Testis (tissue), 3 donors: ENCODE data around the gene SUSD3. TPM values are rescaled to one million over a fixed set of nuclear protein-coding genes. Genes with fewer than 3 reads are reported as not detected.

Experiments used
- DNase-seq: peaks from one replicate; pipeline ENCODE4 v3.0.0-alpha.2; 2019
- H3K27ac ChIP-seq, 2 donors: fragments of 200-600 bp; sonication (generic); one replicate each; pipeline ENCODE4 v1.5.1; 2019
- H3K27me3 ChIP-seq: fragments of 200-600 bp; sonication (generic); one replicate; pipeline ENCODE4 v1.5.1; 2019
- H3K36me3 ChIP-seq: fragments of 200-600 bp; sonication (generic); one replicate; pipeline ENCODE4 v1.5.1; 2017; ENCODE audit warnings: low read depth; ENCODE audit errors: missing control alignments
- H3K4me1 ChIP-seq: fragments of 200-600 bp; sonication (generic); one replicate; pipeline ENCODE4 v1.5.1; 2019
- H3K4me3 ChIP-seq, 2 donors: fragments of 200-600 bp; sonication (generic); one replicate each; pipeline ENCODE4 v1.5.1; 2017 to 2019
- H3K9me3 ChIP-seq: fragments of 200-600 bp; sonication (generic); one replicate; pipeline ENCODE4 v1.5.1; 2017
- POLR2A ChIP-seq: fragments of 450-650 bp; IDR thresholded peaks from one replicate; pipeline ENCODE4 v1.6.1; 2017; ENCODE audit warnings: antibody characterized with exemption, mild to moderate bottlenecking, moderate library complexity
- WGBS, 2 donors: methylation state at CpG; one replicate each; pipeline ENCODE4 v1.1.5; 2018; 5-methylcytosine and 5-hydroxymethylcytosine counted together
- intact Hi-C: fragments of 100-400 bp; cut with DNase I; formaldehyde crosslinking; loops from one replicate; pipeline ENCODE4 v1.15.1; 2023; ENCODE audit warnings: low total_unique reads
- polyA plus RNA-seq: library from polyadenylated mRNA; stranded (reverse); fragments of 350-450 nt; fragmentation: Illumina TruSeq; extraction: RNeasy Lipid Tissue Mini Kit (QIAGEN cat#74804); gene quantifications from one replicate; pipeline ENCODE4 v1.2.3, GENCODE V29; 2014; ENCODE audit warnings: low read depth, low replicate concordance; ENCODE audit not compliant: insufficient read depth
- total RNA-seq, 2 donors: library from RNA; depleted of rRNA; stranded (reverse); fragments of >200 nt; gene quantifications; one replicate each; pipeline ENCODE4 v1.2.3, GENCODE V29; 2016
- TF ChIP-seq, protein P1 (sequence below), 3 experiments: fragments of 450-650 bp in 2 of 3; fragments of 200-600 bp in 1 of 3; sonication (generic) in 1 of 3; IDR thresholded peaks; one replicate each; pipeline ENCODE4 v1.5.1; 2016 to 2019; ENCODE audit warnings: antibody characterized with exemption in 3 of 3, mild to moderate bottlenecking in 2 of 3, moderate library complexity in 1 of 3

SUSD3 gene
- total and polyA plus RNA-seq, 3 donors from 2014 or later, result 172 to 537 (median 282) TPM

DNA sequence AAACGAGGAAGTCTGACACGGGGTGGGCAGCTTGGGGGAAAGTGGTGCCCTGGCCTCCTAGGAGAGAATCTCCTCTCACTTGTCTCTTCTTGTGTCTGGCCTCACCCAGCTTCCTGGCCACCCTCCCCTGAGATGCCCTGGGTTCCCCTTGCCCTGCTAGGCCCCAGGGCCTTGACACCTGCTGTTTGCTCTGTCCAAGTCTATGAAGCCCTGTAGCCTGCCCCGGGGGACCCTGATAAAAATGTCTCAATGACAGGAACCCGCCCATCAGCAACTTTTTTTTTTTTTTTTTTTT is 35.0 kb upstream of the SUSD3 start:
- peaks cover 5% of the 10 kb centered on the region for H3K4me1 ChIP-seq
- no peak overlapping the region for H3K4me3 ChIP-seq
- H3K36me3 ChIP-seq, result no peaks in the 10 kb centered on the region
- WGBS, 2 donors, result 93 to 95% methylated on average over 4 of the region's 4 CpGs
- no peak overlapping the region for H3K27ac ChIP-seq
- intact Hi-C loops, result no loop called here
- DNase-seq, result no peak
- TF ChIP-seq, protein P1, sequence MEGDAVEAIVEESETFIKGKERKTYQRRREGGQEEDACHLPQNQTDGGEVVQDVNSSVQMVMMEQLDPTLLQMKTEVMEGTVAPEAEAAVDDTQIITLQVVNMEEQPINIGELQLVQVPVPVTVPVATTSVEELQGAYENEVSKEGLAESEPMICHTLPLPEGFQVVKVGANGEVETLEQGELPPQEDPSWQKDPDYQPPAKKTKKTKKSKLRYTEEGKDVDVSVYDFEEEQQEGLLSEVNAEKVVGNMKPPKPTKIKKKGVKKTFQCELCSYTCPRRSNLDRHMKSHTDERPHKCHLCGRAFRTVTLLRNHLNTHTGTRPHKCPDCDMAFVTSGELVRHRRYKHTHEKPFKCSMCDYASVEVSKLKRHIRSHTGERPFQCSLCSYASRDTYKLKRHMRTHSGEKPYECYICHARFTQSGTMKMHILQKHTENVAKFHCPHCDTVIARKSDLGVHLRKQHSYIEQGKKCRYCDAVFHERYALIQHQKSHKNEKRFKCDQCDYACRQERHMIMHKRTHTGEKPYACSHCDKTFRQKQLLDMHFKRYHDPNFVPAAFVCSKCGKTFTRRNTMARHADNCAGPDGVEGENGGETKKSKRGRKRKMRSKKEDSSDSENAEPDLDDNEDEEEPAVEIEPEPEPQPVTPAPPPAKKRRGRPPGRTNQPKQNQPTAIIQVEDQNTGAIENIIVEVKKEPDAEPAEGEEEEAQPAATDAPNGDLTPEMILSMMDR (IDR thresholded peaks at IDR 0.05), result no peak
- TF ChIP-seq POLR2A, result no peak
- no peaks in the 10 kb centered on the region for H3K9me3 ChIP-seq
- H3K27me3 ChIP-seq, result no peaks in the 10 kb centered on the region

DNA sequence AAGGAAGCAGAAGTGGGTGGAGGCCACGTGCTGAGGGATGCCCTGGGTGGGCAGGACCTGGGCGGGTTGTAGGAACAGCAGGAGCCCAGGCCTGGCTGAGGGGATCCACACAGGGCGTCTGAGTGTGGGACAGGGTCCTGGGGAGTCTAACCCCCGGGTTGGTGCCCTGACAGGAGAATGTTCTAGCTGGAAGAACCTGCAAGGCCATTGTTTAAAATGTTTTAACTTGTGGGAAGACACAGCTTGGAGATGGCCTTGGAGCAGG is 33.9 kb upstream of the SUSD3 start:
- Histone ChIP-seq H3K4me3 (no peak overlapping the region), H3K4me1 (peaks cover 5% of the 10 kb centered on the region), H3K27me3 (no peaks in the 10 kb centered on the region), H3K27ac (no peak overlapping the region), H3K36me3 (no peaks in the 10 kb centered on the region), H3K9me3 (no peaks in the 10 kb centered on the region)
- WGBS, 2 donors, result 67 to 80% methylated on average over 1 to 4 of the region's 4 CpGs
- no peak for DNase-seq
- TF ChIP-seq, protein P1 (IDR thresholded peaks at IDR 0.05), result no peak
- TF ChIP-seq POLR2A, result no peak
- intact Hi-C loops, result no loop called here

DNA sequence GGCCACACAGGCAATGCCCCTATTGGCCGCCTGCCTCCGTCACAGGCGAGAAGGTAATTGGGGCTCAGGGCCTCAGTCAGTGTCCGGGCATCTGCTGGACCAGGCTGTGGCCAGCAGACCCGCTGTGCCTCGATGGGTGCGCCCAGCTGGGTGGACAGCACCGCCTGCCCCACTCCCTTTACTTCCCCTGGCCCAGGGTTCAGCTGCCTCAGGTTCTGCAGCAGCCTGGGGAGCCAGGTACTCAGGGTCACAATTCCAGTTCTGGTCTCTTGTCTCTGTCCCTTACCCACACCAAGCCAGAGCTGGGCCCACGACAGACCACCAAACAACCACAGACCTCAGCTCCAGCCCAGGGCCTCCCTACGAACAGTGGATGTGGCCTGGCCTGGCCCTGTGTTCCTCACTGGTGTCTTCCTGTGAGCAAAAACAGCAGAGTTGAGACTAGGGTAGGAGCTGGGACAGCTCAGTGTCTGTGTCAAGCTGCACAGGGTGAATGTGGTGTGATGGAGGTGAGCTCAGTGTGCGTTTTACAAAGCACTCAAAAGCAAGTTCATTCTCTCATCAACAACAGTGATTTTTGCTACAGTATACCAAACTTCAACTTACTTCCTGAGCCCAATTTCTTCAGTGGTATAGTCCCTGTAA is 33.4 kb upstream of the SUSD3 start:
- intact Hi-C loops, result no loop called here
- 91 to 97% methylated on average over 5 to 11 of the region's 11 CpGs for WGBS, 2 donors
- Histone ChIP-seq H3K9me3 (no peaks in the 10 kb centered on the region), H3K4me3 (no peak overlapping the region), H3K36me3 (no peaks in the 10 kb centered on the region), H3K27ac (no peak overlapping the region), H3K4me1 (peaks cover 5% of the 10 kb centered on the region), H3K27me3 (no peaks in the 10 kb centered on the region)
- no peak for DNase-seq
- TF ChIP-seq POLR2A, result no peak
- TF ChIP-seq, protein P1 (IDR thresholded peaks at IDR 0.05), result no peak

DNA sequence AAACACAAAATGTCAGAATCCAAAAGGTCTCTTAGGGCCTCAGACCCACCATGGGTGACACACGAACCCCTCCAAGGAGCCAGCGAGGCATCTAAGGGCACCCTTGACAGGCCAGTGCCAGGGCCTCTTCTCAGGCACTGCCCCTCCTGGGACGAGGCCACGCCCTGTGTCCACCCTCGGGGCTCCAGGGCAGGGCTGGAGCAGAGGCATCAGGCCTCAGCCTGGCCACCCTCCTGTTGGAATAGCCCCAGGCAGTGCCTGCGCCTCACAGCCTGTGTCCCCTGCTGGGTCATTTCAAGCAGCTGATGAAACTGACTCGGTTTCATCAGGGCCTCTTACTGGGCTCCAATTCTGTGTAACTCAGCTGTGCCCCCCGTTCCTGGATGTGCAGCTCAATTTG is 32.8 kb upstream of the SUSD3 start:
- intact Hi-C loops, result no loop called here
- peaks cover 5% of the 10 kb centered on the region for H3K4me1 ChIP-seq
- H3K27me3 ChIP-seq, result no peaks in the 10 kb centered on the region
- H3K36me3 ChIP-seq, result no peaks in the 10 kb centered on the region
- H3K27ac ChIP-seq, result no peak overlapping the region
- no peaks in the 10 kb centered on the region for H3K9me3 ChIP-seq
- no peak overlapping the region for H3K4me3 ChIP-seq
- no peak for DNase-seq
- WGBS, 2 donors, result 91 to 100% methylated on average over 1 to 8 of the region's 8 CpGs
- TF ChIP-seq, protein P1 (IDR thresholded peaks at IDR 0.05), result no peak
- TF ChIP-seq POLR2A, result no peak

DNA sequence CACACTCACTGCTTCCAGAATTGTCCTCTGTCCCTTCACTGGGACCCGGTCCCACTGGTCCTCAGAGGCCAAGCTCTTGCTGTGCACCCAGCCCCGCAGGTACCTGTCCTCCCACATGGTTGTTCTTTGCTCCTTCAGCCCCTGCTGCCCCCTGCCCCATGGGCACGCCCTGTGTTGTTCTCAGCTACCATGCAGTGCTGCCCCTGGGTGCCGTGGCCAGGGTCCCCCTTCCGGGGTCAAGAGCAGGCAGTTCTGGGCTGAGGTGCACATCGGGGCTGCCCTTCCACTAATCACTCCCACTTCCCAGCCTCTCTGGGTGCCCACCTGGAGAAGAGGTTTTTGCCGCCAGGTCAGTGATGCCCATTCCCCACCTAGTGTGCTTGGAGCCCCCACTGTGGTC is 31.9 kb upstream of the SUSD3 start:
- TF ChIP-seq, protein P1 (IDR thresholded peaks at IDR 0.05), result no peak
- no peak for TF ChIP-seq POLR2A
- Histone ChIP-seq H3K27me3 (no peaks in the 10 kb centered on the region), H3K36me3 (no peaks in the 10 kb centered on the region), H3K4me1 (peaks cover 5% of the 10 kb centered on the region), H3K27ac (no peak overlapping the region), H3K4me3 (no peak overlapping the region), H3K9me3 (no peaks in the 10 kb centered on the region)
- 91 to 98% methylated on average over 6 to 7 of the region's 7 CpGs for WGBS, 2 donors
- intact Hi-C loops, result no loop called here
- DNase-seq, result no peak
